Heart right ventricle (tissue), 16 donors: ENCODE measurements around the gene LRRC57. TPM values are rescaled to one million over a fixed set of nuclear protein-coding genes. Genes with fewer than 3 reads are reported as not detected.
A peak's percentile ranks its signal among the peaks of the same experiment; 100 is the strongest.

Experiments used
- ATAC-seq, 8 donors: fragments of 200-7000 bp; cut with Tn5 transposase; one replicate each; pipeline ENCODE4 v1.9.1; 2020; ENCODE audit warnings: mild to moderate bottlenecking in 8 of 8, moderate library complexity in 8 of 8, moderate number of reproducible peaks in 1 of 8
- DNase-seq, 2 donors: peaks; one replicate each; pipeline ENCODE4 v3.0.0-alpha.2; 2020
- H3K27ac ChIP-seq, 10 donors: fragments of 200-600 bp; sonication (generic) in 2 of 10; one replicate each; pipeline versions ENCODE4 v1.5.0 to v1.8.0; 2020 to 2022; ENCODE audit warnings: mild to moderate bottlenecking in 3 of 10
- H3K27me3 ChIP-seq, 7 donors: fragments of 200-600 bp; one replicate each; pipeline ENCODE4 v1.8.0; 2021 to 2022; ENCODE audit warnings: mild to moderate bottlenecking in 2 of 7
- H3K36me3 ChIP-seq, 9 donors: fragments of 200-600 bp; sonication (generic) in 1 of 9; one replicate each; pipeline versions ENCODE4 v1.5.0 to v1.8.0; 2020 to 2022; ENCODE audit warnings: mild to moderate bottlenecking in 2 of 9
- H3K4me1 ChIP-seq, 9 donors: fragments of 200-600 bp; sonication (generic) in 1 of 9; one replicate each; pipeline versions ENCODE4 v1.5.0 to v1.8.0; 2020 to 2022; ENCODE audit warnings: mild to moderate bottlenecking in 4 of 9
- H3K4me3 ChIP-seq, 10 donors: fragments of 200-600 bp; sonication (generic) in 2 of 10; one replicate each; pipeline versions ENCODE4 v1.5.0 to v1.8.0; 2020 to 2022; ENCODE audit warnings: mild to moderate bottlenecking in 7 of 10, moderate library complexity in 2 of 10
- H3K9me3 ChIP-seq, 11 donors: fragments of 200-600 bp in 10 of 11; sonication (generic) in 2 of 11; one replicate each; pipeline versions ENCODE4 v1.5.0 to v1.8.0; 2013 to 2022; ENCODE audit warnings: mild to moderate bottlenecking in 2 of 11, control low read depth in 1 of 11, moderate library complexity in 1 of 11
- WGBS, 2 donors: extraction: QIAGEN DNeasy Blood & Tissue Kit; methylation state at CpG; one replicate each; pipeline ENCODE4 v1.1.7; 2013; ENCODE audit warnings: inconsistent platforms in 1 of 2; 5-methylcytosine and 5-hydroxymethylcytosine counted together
- intact Hi-C, 10 donors: fragments of 100-400 bp; cut with DNase I; formaldehyde crosslinking; loops; one replicate each; pipeline versions ENCODE4 v1.11.1 to v1.14.2; 2022
- polyA plus RNA-seq, 2 donors: library from polyadenylated mRNA; stranded (reverse); fragments of 200-250 nt; gene quantifications; one replicate each; pipeline ENCODE4 v1.2.3, GENCODE V29; 2013
- total RNA-seq, 10 donors: library from RNA; stranded (reverse); fragmentation: NEBNext Ultra II Directional in 3 of 10; extraction: Animal tissue kit (Norgen Biotek cat#: 25700) in 3 of 10; gene quantifications; one replicate each; pipeline versions ENCODE4 v1.2.1 to v1.2.4, GENCODE V29; 2021 to 2023
- TF ChIP-seq, protein P1 (sequence below), 9 donors: fragments of 200-600 bp; sonication (generic) in 2 of 9; IDR thresholded peaks; one replicate each; pipeline versions ENCODE4 v1.5.0 to v1.8.0; 2021 to 2022; ENCODE audit warnings: antibody characterized with exemption in 9 of 9, mild to moderate bottlenecking in 5 of 9, moderate library complexity in 1 of 9
- donor health status: Arrhythmogenic right ventricular cardiomyopathy.
- donor health status: ischemic (EF 13 %, LVEDD 7.1; RV severe dilation, severe dysfunction).
- donor health status: healthy with polysubstance abuse.
- donor health status: DM: no; HTN: yes; CAD: no.
- donor health status: DM: no; HTN: no; CAD: no.
- donor health status: ischemic (EF 25% LVEDD 6.9; RV normal size, moderate dysfunction).
- donor health status: ischemic (EF 25% LVEDD 5.7; RV mildly dilated, moderate dysfunction).
- donor health status: healthy.
- donor health status: DM: yes; HTN: yes; CAD: no.
- donor health status: Ischemic cardiomyopathy.
- donor health status: ischemic (EF 35%, LVEDD 5.7; RV mildly dilated, moderate dysfunction).
- donor health status: nonischemic (EF 11% LVEDD 7.7; RV severe dilation, severe dysfunction).
- donor health status: DM: yes; HTN: yes; CAD: no.
- donor health status: PGD.
- donor health status: ischemic (EF 29% LVEDD 5.4; RV normal size, mild dysfunction).
- donor health status: nonischemic (EF 23%, LVEDD 6.1; RV moderate dilation, normal function).

Gene LRRC57
- total and polyA plus RNA-seq, 12 donors: 3.7 to 24.6 (median 16.4) TPM

DNA sequence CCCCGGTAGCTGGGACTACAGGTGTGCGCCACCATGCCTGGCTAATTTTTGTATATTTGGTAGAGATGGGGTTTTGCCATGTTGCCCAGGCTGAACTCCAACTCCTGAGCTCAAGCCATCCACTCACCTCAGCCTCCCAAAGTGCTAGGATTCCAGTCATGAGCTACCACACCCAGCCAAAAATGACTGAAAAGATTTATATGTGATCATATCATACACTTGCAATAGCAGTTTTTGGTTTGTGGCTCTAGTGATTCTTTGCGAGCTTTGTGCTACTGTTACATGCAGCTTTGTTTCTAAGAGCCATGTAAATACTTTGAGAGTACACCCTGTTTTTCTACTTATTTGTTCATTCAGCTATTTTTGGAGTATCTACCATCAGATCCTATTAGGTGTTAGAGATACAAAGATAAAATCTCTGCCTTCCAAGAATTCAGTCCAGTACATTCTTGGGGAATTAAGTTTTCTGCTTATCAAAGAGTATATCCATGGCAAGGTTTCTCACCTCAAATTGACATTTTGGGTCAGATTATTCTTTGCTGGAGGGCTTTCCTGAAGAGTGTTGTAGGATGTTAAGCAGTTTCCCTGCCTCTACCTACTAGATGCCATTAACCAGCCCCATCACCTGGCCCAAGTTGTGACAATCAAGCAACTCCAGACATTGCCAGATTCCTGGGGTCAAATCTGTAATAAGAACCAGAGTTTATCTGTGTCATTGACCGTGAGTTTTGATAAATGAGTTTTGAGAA, 38.2 kb downstream of the LRRC57 start:
- peaks cover 11 to 51% (median 35%) of the 10 kb centered on the region in 9 donors for H3K4me1 ChIP-seq
- no peaks in the 10 kb centered on the region for H3K27me3 ChIP-seq
- DNase-seq: no peak
- no peaks in the 10 kb centered on the region for H3K9me3 ChIP-seq
- peaks cover 0 to 64% (median 7%) of the 10 kb centered on the region in 9 donors for H3K36me3 ChIP-seq
- TF ChIP-seq, protein P1, sequence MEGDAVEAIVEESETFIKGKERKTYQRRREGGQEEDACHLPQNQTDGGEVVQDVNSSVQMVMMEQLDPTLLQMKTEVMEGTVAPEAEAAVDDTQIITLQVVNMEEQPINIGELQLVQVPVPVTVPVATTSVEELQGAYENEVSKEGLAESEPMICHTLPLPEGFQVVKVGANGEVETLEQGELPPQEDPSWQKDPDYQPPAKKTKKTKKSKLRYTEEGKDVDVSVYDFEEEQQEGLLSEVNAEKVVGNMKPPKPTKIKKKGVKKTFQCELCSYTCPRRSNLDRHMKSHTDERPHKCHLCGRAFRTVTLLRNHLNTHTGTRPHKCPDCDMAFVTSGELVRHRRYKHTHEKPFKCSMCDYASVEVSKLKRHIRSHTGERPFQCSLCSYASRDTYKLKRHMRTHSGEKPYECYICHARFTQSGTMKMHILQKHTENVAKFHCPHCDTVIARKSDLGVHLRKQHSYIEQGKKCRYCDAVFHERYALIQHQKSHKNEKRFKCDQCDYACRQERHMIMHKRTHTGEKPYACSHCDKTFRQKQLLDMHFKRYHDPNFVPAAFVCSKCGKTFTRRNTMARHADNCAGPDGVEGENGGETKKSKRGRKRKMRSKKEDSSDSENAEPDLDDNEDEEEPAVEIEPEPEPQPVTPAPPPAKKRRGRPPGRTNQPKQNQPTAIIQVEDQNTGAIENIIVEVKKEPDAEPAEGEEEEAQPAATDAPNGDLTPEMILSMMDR (IDR thresholded peaks at IDR 0.05): no peak
- peak overlapping the region in 8 of 10 donors; percentile 9 to 82 (median 42) for H3K27ac ChIP-seq
- 90 to 95% methylated on average over 4 of the region's 4 CpGs for WGBS, 2 donors
- peak in 1 of 8 donors; percentile 5 for ATAC-seq
- intact Hi-C loops: no loop called here
- H3K4me3 ChIP-seq: peak overlapping the region in 5 of 10 donors; percentile 0 to 18 (median 6)

DNA sequence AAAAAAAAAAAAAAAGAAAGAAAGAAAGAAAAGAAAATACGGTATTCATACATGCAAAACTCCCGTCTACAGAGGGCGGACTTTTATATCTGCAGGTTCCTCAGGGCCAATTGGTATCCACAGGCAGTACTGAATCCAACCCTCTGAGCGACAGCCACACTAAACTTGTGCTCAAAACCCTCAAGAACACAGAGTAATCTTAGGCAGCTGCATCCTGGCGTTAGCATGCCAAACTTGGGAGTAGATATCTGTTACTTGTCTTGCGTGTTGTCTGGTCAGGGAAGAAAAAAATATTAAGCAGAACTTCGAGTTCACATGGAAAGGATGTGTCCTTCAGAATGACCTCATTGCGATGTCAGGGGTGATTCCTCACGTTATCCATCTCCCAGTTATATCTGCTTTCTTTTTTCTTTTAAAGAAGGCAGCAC, 40.3 kb downstream of the LRRC57 start:
- intact Hi-C loops: no loop called here
- peaks cover 11 to 73% (median 42%) of the 10 kb centered on the region in 9 donors for H3K4me1 ChIP-seq
- peaks cover 0 to 51% (median 0%) of the 10 kb centered on the region in 9 donors for H3K36me3 ChIP-seq
- 20 to 23% methylated on average over 9 of the region's 9 CpGs for WGBS, 2 donors
- peak overlapping the region in 6 of 10 donors; percentile 13 to 51 (median 34) for H3K27ac ChIP-seq
- DNase-seq (no peak), ATAC-seq (peak in 7 of 8 donors; percentile 44 to 80 (median 70))
- H3K9me3 ChIP-seq: no peaks in the 10 kb centered on the region
- no peaks in the 10 kb centered on the region for H3K27me3 ChIP-seq
- H3K4me3 ChIP-seq: peak overlapping the region in 2 of 10 donors; percentile 0 to 1
- TF ChIP-seq, protein P1 (IDR thresholded peaks at IDR 0.05): peak in 4 of 9 donors; percentile 7 to 31 (median 28)

DNA sequence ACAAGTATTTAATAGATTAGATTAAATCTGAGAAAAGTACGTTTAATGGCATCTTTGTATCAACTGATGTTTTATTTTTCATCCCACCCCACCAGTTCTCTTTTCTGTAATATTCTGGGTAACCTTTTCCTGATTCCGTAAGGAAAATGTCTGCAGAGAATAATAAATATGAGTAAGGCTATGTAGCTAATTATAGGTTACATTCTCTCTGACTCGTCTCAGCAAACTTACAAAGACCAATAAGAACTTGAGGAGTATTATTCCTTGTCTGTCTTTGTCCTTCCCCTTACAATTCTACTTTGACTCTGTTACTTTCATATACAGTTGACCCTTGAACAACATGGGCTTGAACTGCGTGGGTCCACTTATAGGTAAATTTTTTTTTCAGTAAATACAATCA, 41.1 kb downstream of the LRRC57 start:
- H3K36me3 ChIP-seq: peaks cover 0 to 43% (median 0%) of the 10 kb centered on the region in 9 donors
- intact Hi-C loops: no loop called here
- H3K4me3 ChIP-seq: no peak overlapping the region
- H3K9me3 ChIP-seq: no peaks in the 10 kb centered on the region
- H3K27ac ChIP-seq: peak overlapping the region in 1 of 10 donors; percentile 50
- DNase-seq (no peak), ATAC-seq (no peak)
- H3K27me3 ChIP-seq: no peaks in the 10 kb centered on the region
- peaks cover 11 to 81% (median 42%) of the 10 kb centered on the region in 9 donors for H3K4me1 ChIP-seq
- 71 to 76% methylated on average over 4 of the region's 4 CpGs for WGBS, 2 donors
- TF ChIP-seq, protein P1 (IDR thresholded peaks at IDR 0.05): no peak

DNA sequence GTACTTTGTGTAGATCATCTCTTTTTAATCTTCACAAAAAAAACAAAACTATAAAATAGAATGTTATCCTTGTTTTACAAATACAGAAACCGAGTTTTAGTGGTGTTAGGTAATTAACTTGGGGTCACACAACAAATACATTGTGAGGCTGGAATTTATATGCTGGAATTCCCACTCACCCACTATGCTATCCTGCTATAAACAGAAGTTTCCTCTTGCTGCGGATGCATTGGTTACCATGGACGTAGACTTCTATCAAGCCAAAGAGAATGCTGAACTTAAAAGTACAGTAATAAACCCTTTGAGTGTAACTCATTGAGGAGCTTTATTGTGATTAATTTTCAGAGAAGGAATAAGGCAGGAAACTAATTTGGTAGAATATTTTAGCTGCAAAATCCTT, 44.0 kb downstream of the LRRC57 start:
- H3K27me3 ChIP-seq: no peaks in the 10 kb centered on the region
- WGBS, 2 donors: 73 to 86% methylated on average over 3 of the region's 3 CpGs
- H3K9me3 ChIP-seq: no peaks in the 10 kb centered on the region
- H3K36me3 ChIP-seq: peaks cover 0 to 24% (median 0%) of the 10 kb centered on the region in 9 donors
- TF ChIP-seq, protein P1 (IDR thresholded peaks at IDR 0.05): no peak
- ATAC-seq: no peak
- H3K4me3 ChIP-seq: no peak overlapping the region
- peaks cover 8 to 84% (median 42%) of the 10 kb centered on the region in 9 donors for H3K4me1 ChIP-seq
- intact Hi-C loops: no loop called here
- no peak for DNase-seq
- peak overlapping the region in 1 of 10 donors; percentile 48 for H3K27ac ChIP-seq
